ENCODE data around the gene SENP5.

GRCh38 chr3:196968233-196969133 is 100.8 kb downstream of the SENP5 start, which contains the start of gene PIGZ:
- TF ChIP-seq CTCF (conservative IDR thresholded peaks at IDR 0.05; ENCODE audit: low read length) (no peak), EZH2phosphoT487 (IDR thresholded peaks at IDR 0.05; ENCODE audit: borderline replicate concordance) (no peak)

Data from Loucy (cell line).